Right lobe of liver (tissue), 6 donors: ENCODE measurements around the gene SEC24B. TPM values are rescaled to one million over a fixed set of nuclear protein-coding genes. Genes with fewer than 3 reads are reported as not detected.
A peak's percentile ranks its signal among the peaks of the same experiment; 100 is the strongest.

Source experiments
- ATAC-seq, 4 donors: fragments of 200-7000 bp; cut with Tn5 transposase; one replicate each; pipeline ENCODE4 v1.9.1; 2020; ENCODE audit warnings: mild to moderate bottlenecking in 4 of 4, moderate library complexity in 4 of 4
- DNase-seq, 3 donors: peaks; one replicate each; pipeline ENCODE4 v3.0.0-alpha.2; 2020
- H3K27ac ChIP-seq, 3 donors: fragments of 200-600 bp; one replicate each; pipeline ENCODE4 v1.8.0; 2022
- H3K27me3 ChIP-seq, 2 donors: fragments of 200-600 bp; one replicate each; pipeline ENCODE4 v1.8.0; 2022
- H3K36me3 ChIP-seq, 4 donors: fragments of 200-600 bp; sonication (generic) in 1 of 4; one replicate each; pipeline versions ENCODE4 v1.5.1 to v1.8.0; 2017 to 2022; ENCODE audit warnings: control low read depth in 1 of 4
- H3K4me1 ChIP-seq, 4 donors: fragments of 200-600 bp; sonication (generic) in 1 of 4; one replicate each; pipeline versions ENCODE4 v1.5.1 to v1.8.0; 2017 to 2022; ENCODE audit warnings: control low read depth in 1 of 4
- H3K4me3 ChIP-seq, 3 donors: fragments of 200-600 bp; one replicate each; pipeline ENCODE4 v1.8.0; 2022
- H3K9me3 ChIP-seq, 4 donors: fragments of 200-600 bp; sonication (generic) in 1 of 4; one replicate each; pipeline versions ENCODE4 v1.5.1 to v1.8.0; 2017 to 2022; ENCODE audit warnings: control low read depth in 1 of 4
- POLR2A ChIP-seq: fragments of 450-650 bp; IDR thresholded peaks from one replicate; pipeline ENCODE4 v1.6.1; 2017; ENCODE audit warnings: antibody characterized with exemption, mild to moderate bottlenecking
- WGBS: methylation state at CpG from one replicate; pipeline ENCODE4 v1.1.6; 2018; ENCODE audit warnings: low coverage, low lambda C conversion rate; ENCODE audit not compliant: insufficient coverage; ENCODE audit errors: missing lambda C conversion rate; 5-methylcytosine and 5-hydroxymethylcytosine counted together
- intact Hi-C, 2 donors: fragments of 100-400 bp; cut with DNase I; formaldehyde crosslinking; loops; one replicate each; pipeline versions ENCODE4 v1.11.2 to v1.14.1; 2022
- total RNA-seq, 6 experiments: library from RNA; depleted of rRNA in 2 of 6; stranded (reverse); fragments of >200 nt in 2 of 6; fragmentation: NEBNext Ultra II Directional in 3 of 6; extraction: Animal tissue kit (Norgen Biotek cat#: 25700) in 3 of 6; gene quantifications; one replicate each; pipeline versions ENCODE4 v1.1.0 to v1.2.4, GENCODE V29; 2016 to 2023
- TF ChIP-seq, protein P1 (sequence below), 4 donors: fragments of 200-600 bp in 3 of 4; fragments of 450-650 bp in 1 of 4; IDR thresholded peaks; one replicate each; pipeline versions ENCODE4 v1.5.1 to v1.8.0; 2016 to 2022; ENCODE audit warnings: antibody characterized with exemption in 4 of 4, mild to moderate bottlenecking in 2 of 4
- donor health status: DM: no; HTN: yes; CAD: no.
- donor health status: DM: no; HTN: no; CAD: no.
- donor health status: DM: no; HTN: no; CAD: no.
- donor health status: DM: no; HTN: yes; CAD: no.
- donor health status: DM: no; HTN: yes; CAD: no.

The SEC24B gene
- total RNA-seq, 6 experiments from 2014 or later, result 22.1 to 55.0 (median 27.1) TPM

DNA sequence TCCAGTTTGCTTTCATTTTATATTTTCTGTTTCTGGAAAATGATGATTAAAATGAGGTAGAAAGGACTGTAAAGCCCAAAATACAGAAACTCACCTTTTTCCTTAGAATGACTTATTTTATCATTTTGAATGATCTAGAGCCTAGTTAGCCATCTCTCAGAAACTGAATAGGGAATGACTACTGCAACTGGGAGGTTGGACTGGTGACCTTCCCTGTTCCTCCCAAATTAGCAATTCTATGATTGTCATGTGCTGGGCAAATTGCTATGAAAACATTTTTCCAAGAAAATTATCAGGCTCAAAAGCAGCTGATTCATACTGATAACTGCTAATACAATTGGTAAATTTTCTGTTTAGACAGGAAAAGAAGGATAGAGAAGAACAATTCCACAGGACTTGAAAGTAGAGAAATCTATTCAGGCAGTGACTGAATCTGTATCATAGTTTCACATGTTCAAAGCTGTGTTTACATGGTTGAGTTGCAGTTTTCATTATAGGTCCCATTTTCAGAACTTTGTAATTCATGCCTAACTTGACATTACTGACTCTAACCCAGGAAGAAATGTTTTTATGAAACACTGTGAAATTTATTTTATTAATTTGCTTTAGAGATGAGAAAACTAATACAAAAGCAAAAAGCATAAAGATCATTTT lies 43.4 kb upstream of the SEC24B start:
- intact Hi-C loops, result no loop called here
- TF ChIP-seq, protein P1, sequence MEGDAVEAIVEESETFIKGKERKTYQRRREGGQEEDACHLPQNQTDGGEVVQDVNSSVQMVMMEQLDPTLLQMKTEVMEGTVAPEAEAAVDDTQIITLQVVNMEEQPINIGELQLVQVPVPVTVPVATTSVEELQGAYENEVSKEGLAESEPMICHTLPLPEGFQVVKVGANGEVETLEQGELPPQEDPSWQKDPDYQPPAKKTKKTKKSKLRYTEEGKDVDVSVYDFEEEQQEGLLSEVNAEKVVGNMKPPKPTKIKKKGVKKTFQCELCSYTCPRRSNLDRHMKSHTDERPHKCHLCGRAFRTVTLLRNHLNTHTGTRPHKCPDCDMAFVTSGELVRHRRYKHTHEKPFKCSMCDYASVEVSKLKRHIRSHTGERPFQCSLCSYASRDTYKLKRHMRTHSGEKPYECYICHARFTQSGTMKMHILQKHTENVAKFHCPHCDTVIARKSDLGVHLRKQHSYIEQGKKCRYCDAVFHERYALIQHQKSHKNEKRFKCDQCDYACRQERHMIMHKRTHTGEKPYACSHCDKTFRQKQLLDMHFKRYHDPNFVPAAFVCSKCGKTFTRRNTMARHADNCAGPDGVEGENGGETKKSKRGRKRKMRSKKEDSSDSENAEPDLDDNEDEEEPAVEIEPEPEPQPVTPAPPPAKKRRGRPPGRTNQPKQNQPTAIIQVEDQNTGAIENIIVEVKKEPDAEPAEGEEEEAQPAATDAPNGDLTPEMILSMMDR (IDR thresholded peaks at IDR 0.05), result no peak
- no peak for TF ChIP-seq POLR2A
- no peak for ATAC-seq

GRCh38 chr4:109395694-109396093 lies 37.9 kb upstream of the SEC24B start:
- Histone ChIP-seq H3K27me3 (no peaks in the 10 kb centered on the region), H3K36me3 (no peaks in the 10 kb centered on the region), H3K4me3 (no peak overlapping the region), H3K4me1 (no peaks in the 10 kb centered on the region), H3K9me3 (no peaks in the 10 kb centered on the region), H3K27ac (no peak overlapping the region)
- ATAC-seq (no peak), DNase-seq (no peak)
- intact Hi-C loops, result no loop called here
- WGBS, result 77% methylated on average over 7 of the region's 10 CpGs
- TF ChIP-seq, protein P1 (IDR thresholded peaks at IDR 0.05), result no peak
- TF ChIP-seq POLR2A, result no peak

More for the DNA sequence above, 43.4 kb upstream of the SEC24B start:
- no peaks in the 10 kb centered on the region for H3K4me1 ChIP-seq
- no peak overlapping the region for H3K4me3 ChIP-seq
- no peaks in the 10 kb centered on the region for H3K9me3 ChIP-seq
- DNase-seq, result no peak
- H3K27me3 ChIP-seq, result no peaks in the 10 kb centered on the region
- no peaks in the 10 kb centered on the region for H3K36me3 ChIP-seq
- H3K27ac ChIP-seq, result no peak overlapping the region

GRCh38 chr4:109398928-109399327 lies 34.7 kb upstream of the SEC24B start:
- Histone ChIP-seq H3K27ac (no peak overlapping the region), H3K9me3 (no peaks in the 10 kb centered on the region), H3K4me3 (no peak overlapping the region), H3K36me3 (no peaks in the 10 kb centered on the region), H3K27me3 (no peaks in the 10 kb centered on the region), H3K4me1 (no peaks in the 10 kb centered on the region)
- 80% methylated on average over 1 of the region's 1 CpG for WGBS
- ATAC-seq, result no peak
- no peak for DNase-seq
- intact Hi-C loops, result no loop called here
- TF ChIP-seq POLR2A, result no peak
- TF ChIP-seq, protein P1 (IDR thresholded peaks at IDR 0.05), result no peak

GRCh38 chr4:109406337-109406931 lies 27.2 kb upstream of the SEC24B start:
- H3K36me3 ChIP-seq, result no peaks in the 10 kb centered on the region
- no peak for DNase-seq
- H3K27ac ChIP-seq, result no peak overlapping the region
- intact Hi-C loops, result no loop called here
- peak; percentile 83 to 85 (median 83) for ATAC-seq
- no peaks in the 10 kb centered on the region for H3K4me1 ChIP-seq
- H3K4me3 ChIP-seq, result no peak overlapping the region
- TF ChIP-seq, protein P1 (IDR thresholded peaks at IDR 0.05), result peak; percentile 63 to 76 (median 69)
- TF ChIP-seq POLR2A, result no peak
- no peaks in the 10 kb centered on the region for H3K9me3 ChIP-seq
- no peaks in the 10 kb centered on the region for H3K27me3 ChIP-seq
- 4% methylated on average over 2 of the region's 2 CpGs for WGBS
